HG02870 (cell line): ENCODE data around the gene GRPEL2.

Experiments used
- ATAC-seq: cut with Tn5 transposase; IDR thresholded peaks from one replicate; pipeline ENCODE4 v1.9.1; 2021; ENCODE audit warnings: mild to moderate bottlenecking, moderate library complexity; ENCODE audit not compliant: unreplicated experiment

The GRPEL2 gene

DNA sequence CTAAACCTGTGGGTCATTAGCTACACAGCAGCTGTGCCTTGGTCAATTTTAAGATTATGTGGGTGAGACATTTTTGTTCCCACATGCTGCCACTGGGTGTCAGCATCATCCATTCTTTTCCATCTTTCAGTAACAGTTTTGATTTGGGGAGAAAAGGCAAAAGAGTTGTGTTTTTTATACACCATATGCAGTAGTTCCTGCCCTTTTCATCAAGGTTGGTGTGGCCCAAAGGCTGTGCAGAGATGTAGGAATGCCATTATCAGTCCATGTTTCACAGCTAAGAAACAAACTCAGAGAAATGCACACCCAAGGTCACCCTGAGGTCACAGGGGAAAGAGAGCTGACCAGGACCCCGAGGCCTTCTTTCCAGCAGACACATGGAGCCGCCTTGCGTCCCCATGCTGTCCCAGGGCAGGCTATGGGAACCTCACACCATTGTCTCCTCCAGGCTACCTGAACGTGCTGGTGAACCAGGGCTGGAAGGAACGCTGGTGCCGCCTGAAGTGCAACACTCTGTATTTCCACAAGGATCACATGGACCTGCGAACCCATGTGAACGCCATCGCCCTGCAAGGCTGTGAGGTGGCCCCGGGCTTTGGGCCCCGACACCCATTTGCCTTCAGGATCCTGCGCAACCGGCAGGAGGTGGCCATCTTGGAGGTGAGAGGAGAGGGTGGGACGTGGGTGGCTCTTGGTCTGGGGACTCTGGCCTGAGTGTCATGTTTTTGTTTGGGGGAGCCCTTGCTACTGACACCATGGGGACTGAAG, 27.8 kb upstream of the GRPEL2 start:
- peak; percentile 70 for ATAC-seq

DNA sequence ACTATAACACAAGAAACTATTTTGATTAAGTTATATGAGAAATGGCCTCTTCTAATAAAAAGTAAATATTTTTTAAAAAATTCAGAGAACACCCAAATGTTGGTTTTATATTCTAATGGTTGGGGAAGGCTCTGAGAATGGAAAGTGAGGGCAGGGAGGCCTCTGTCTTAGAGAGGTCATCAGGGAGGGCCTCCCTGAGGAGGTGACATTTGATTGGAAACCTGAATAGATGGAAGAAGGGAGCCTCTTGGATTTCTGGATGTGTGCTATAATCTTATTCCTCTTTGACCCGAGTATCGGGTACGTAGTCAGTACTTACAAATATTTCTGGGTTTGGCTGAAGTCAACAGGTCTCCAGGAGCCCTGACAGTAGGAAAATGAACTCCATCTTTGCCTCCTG, 26.1 kb upstream of the GRPEL2 start:
- ATAC-seq, result no peak

DNA sequence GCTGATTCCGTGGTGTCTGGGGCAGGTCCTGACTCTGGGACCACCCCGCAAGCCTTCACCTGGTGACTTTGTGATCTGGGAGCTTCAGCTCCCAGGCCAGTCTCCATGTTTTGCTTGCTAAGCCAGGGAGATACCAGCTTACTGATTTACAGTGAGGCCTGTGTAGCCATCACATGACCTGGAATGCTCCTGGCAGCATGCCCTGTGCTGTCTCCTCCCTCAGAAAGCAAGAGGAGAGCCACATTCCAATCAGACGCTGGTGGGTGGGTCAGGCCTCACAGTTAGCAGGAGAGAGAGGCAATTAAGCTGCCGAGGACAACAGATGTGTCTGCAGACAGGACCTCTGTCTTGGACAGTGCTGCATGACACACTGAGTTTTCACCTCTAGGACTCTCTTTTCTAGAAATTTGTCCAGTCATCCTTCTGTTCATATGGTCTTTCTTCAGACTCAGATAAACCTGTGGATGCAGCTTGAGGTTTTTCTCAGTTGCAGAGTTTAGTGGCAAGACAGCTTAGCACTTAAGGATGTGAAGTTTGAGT, 24.4 kb upstream of the GRPEL2 start:
- ATAC-seq, result no peak

DNA sequence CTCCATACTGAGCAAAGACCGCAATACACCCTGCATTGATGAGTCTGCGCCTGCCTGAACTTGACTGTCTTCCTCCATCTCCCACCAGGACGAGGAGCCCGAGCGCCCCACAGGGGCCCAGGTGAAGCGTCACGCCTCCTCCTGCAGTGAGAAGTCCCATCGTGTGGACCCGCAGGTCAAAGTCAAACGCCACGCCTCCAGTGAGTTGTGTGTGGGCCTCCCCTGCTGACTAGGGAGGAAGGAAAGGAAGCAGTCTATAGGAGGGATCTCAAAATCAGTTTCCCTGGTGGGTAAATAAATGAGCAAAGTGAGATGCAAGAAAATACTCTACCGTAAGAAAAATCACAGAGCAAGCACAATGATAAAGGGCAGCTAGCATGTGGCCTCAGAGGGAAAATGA, 22.8 kb upstream of the GRPEL2 start:
- ATAC-seq, result no peak

DNA sequence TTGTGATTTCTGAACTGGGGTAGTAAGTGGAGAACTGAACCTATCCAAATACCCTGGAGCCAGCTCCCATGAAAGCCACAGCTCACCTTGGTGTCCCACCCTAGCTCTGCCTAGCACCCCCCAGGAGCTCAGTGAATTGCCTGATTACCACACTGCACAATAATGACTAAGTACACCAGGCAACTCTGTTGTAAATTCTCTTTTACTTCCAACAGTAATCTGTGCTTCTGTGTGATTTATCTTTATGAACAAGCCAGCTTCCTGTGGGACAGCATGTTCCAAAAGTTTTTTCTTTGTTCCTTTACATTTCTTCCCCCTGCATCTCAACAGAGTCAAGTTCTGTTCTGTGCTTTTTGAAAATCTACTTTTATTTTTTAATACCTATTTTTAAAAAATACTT, 22.1 kb upstream of the GRPEL2 start:
- ATAC-seq, result no peak

DNA sequence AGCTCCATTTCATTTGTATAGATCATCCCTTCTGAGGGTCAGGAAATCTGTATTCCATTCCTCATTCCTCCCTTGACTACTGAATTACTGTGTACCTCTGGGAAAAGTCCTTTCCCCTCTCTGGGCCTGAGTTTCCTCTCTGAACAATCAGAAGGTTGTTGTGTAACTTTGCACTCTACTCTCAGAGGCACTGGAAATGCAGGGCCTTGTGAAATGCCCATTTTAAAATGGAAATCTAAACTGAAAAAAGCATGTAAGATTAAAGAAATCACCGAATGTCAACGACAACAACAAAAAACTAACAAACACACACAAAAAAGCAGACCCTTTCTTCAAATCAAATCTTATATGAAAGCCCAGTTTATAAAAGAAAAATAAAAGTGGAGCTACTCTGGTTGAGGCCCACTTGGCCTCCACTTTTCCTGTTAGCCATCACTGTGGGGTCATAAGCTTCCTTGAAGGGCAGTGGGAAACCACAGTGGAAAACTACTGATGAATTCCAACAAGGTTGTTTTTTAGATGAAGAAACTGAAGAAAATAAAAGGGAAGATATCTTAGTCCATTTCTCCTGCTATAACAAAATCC, 21.6 kb upstream of the GRPEL2 start:
- no peak for ATAC-seq

DNA sequence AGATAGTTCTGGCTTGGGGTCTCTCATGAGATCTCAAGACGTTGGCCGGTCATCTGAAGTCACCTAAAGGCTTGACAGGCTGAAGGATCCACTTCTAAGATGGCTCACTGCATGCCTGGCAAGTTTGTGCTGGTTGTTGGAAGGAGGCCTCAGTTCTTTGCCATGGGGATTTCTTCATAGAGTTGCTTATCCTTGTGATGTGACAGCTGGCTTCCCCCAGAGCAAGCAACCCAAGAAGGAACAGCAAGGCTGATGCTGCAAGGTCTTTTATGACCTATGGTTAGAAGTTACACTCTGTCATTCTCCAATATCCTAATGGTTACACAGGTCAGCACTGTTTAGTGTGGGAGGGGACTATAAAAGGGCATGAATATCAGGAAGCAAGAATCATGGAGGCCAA, 20.7 kb upstream of the GRPEL2 start:
- ATAC-seq, result no peak

DNA sequence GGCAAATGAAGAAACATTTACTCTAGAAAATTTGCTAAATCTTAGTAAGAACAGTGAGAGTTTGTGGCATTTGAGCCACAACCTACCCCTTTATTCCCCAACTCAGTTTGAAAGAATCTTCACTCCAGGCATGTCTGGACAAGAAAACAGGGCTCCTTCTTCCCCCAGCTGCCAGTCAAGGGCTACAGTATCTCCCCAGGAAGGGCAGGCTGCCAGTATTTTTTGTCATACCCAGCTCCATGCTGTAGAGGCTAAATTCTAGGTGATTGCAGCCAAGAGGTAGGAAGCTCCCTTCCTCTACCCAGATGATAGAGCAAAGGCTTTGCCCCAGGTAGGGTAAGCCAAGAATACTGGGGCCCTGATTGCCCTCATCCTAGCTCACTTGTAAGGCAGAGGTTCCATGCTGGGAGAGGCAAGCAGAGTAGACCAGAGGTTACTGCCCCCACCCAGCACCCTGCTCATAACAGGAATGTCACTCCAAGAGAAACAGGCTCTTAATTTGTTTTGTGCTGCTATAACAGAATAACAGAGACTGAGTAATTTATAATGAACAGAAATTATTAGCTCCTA, 20.0 kb upstream of the GRPEL2 start:
- no peak for ATAC-seq

DNA sequence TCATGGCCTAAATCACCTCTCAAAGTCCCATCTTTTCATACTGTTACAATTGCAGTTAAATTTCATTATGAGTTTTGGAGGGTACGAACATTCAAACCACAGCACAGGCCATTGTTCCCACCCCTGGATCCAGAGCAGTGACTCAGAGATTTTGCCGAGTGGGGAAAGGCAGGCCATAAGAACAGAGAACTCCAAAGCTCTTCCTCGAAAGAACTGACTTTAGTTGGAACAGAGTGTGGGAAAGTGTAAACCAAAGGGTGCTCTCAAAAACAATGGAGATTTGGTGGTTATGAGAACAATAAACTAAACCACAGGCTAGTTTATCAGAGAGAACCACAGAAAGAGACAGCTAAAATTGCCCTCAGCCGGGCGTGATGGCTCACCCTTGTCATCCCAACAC, 19.4 kb upstream of the GRPEL2 start:
- no peak for ATAC-seq

DNA sequence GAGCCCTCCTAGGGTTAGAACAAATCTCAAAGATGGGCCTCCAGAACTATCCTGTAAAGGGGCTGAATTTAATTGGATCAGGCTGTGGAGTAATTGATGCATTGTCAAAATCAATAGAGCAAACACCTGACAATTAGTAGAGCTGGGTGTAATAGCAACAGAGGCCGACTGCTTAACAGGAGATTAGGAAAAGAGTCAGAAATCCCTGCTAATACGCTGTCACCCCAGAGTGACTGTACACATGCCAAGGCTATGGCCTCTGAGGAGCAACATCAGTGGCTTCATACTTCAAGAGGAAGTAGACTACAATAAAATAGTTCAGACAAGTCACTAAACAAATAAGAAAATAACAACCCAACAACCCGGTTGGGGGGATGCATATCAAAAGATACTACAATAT, 18.7 kb upstream of the GRPEL2 start:
- ATAC-seq, result no peak

DNA sequence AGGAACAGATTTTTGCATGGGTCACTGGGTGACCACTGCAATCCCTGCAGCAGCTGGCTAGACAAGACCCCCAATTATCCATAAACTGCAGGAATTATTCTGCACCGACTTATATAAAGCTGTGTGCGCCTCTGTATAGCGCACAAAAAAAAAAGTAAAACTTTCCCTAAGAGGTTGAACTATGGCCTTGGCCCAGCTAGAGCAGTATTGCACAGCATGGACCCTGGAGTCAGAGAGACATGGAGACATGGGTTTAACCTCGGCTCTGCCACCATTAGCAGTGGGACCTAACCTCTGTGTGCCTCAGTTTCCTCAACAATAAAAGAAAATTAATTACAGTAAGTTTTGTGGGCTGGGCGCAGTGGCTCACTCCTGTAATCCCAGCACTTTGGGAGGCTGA, 17.1 kb upstream of the GRPEL2 start:
- ATAC-seq, result no peak

DNA sequence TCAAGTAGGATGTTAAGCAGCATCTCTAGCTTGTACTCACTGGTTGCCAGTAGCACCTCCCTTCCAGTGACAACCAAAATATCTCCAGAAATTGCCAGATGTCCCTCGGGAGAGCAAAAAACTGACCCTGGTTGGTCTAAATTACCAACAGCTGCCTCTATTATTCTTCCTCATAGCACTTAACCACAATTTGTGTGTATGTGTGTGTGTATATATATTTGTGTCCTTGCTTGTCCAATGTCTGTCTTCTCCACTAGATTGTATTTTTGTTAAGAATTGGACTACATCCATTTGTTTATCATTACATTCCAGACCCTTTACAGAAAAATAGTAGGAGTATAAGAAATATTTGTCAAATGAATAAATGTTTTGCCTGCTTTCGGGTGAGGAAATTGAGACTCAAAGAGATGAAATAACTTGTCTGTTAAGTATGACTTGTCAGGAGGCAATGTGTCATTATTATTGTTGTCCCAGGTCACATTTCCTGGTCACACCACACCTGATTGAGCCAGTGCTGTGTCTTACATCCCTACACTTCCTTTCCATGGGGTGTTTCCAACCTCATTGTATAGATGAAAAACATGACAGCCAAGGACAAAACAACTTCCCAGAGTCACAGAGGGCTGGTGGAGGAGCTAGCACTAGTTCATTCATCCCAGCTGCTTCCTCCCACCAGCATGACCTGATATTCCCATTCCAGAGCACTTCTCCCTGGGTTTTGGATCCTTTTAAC, 11.4 kb upstream of the GRPEL2 start:
- ATAC-seq, result no peak

DNA sequence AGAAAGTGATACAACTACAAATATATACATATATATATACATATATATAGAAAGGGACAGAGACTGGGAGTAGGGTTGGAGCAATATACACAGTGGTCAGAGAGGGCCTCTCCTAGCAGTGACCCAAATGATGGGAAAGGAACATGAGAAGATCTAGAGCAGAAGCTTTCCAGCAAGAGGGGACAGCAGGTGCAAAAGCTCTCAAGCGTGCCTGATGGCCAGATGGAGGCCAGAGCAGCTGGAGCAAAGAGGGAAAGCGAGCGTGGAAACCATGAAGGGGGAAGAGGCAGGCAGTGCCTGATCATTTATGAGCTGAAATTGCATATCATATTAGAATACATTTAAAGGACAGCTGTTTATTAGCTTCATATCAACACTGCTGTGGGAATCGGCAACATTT, 7.6 kb upstream of the GRPEL2 start:
- no peak for ATAC-seq

DNA sequence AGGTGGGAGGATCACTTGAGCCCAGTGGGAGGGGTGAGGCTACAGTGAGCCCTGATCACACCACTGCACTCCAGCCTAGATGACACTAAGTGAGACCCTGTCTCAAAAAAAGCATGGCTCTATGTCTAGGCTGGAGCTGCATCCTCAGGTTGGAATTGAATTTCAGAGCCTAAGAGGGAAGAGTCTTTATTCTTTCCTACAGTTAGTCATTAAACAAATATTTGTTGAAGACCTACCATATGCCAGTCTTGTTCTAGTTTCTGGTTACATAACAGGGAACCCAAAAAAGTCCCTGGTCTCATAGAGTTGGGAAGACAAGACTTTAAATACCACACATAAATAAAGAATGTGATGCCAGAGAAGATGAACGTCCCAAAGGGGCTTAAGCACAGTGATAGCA, 6.9 kb upstream of the GRPEL2 start:
- no peak for ATAC-seq

DNA sequence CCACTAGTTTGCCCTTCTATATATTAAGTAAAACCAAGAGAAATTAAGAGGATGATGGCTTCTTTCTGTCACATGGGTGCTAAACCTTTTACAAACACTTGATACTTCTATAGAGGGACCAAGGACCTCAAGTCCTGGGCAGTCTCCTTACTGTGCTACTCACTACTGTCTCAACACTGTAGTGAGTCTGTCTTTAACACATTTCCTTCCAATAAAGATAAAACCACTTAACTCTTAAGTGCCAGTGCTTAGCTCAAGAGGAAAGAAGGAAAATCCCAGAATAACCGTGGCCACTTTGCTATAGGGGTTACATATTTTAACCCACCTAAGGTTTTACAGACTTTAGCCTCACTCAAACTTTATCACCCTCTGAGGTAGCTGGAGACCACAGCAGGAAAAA, 4.4 kb upstream of the GRPEL2 start:
- no peak for ATAC-seq

DNA sequence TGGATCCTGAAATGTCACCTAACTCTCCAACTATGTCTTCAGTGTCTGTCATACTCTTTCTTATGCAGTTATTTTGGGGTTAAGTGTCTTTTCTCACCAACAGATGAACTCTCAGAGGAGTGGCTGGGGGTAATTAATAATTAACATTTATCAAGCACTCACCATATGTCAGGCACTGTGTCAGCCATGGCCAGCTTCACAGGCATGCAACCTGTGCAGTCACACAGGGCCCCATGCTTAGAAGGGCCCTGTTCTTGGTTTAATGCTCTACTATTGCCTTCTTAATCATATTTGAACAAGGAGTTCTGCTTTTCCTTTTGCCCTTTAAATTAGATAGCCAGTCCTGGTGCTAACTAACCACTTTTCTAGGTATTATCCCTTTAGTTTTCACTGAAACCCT, 3.4 kb upstream of the GRPEL2 start:
- no peak for ATAC-seq

DNA sequence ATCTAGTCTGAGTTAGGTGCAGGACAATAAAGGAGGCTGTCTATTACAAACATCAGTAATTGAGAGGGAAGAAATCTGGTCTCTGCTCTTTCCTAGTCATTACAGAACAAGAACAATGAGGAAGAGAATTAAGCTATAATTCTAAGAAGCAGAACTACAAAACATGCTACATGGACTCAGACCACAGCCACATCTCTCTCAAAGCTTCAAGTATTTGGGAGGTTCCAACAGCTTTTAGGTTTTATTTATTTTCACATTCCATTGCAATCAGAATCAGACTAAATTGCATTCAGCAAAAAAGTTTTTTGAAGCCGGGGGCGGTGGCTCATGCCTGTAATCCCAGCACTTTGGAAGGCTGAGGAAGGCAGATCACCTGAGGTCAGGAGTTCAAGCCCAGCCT, 1.1 kb upstream of the GRPEL2 start:
- ATAC-seq, result no peak

DNA sequence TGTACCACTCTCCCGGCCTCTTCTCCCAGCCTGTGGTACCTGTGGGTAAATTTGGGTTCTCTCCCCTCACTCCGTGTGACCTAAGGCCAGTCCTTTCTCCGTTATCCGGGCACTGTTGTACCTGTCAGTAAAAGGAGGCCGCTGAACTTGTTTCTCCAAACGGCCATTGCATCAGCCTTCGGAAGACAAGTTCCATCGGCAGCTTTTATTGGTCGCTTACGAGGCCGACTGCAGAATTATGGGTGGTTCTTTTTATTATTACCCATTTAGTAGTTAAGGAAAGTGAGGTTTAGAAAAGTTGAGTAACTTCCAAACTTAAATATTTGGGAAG, 558 bp downstream of the GRPEL2 start:
- ATAC-seq, result peak; percentile 1

DNA sequence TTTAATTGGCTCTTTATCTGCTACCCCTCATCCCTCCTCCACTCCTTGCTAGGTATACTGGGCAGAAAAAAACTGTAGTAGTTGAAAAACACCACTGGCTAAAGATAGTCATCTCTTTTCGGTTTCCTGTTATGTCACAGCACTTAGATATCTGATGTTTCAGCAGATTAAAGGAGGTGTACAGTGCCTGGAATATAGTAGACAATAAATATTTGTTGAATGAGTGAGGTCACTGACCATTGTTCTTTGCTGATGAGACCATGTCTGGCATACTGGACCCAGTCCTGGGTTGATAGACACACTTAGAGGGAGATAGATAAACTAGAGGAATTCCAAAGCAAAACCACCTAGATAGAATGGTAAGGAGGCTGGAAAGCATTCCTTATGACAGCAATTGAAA, 3.2 kb downstream of the GRPEL2 start:
- no peak for ATAC-seq

DNA sequence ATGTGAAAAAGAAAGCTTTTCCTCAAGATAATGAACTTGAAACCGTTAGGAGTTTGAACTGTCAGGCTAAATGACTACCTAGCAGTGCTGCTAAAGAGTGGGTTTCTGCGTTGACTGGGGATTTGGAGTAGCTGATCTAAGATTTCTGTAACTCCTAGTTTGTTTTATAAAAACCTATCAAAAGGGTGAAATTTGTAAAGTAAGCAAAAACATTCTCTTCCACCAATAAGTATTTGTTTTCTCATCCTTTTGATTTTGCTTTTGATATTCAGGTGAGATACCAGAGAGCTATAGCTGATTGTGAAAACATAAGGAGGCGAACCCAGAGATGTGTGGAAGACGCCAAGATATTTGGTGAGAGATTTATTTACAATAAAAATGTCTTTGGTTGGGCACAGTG, 4.1 kb downstream of the GRPEL2 start:
- ATAC-seq, result no peak

DNA sequence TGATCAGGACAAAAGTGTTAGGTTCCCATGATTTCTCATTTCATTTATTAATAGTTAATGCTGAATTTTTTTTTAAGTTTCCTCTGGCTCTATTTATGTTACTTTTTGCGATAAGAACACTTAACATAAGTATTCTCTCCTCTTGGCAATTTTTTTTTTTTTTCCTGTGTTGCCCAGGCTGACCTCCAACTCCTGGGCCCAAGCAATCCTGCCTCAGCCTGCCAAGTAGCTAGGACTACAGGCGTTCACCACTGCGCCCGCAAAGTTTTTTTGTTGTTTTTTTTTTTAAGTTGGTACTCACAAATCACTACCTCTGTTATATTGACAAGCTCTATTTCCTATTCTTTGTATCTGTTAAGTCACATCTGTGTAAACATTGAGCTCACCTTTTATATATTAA, 6.9 kb downstream of the GRPEL2 start:
- no peak for ATAC-seq

DNA sequence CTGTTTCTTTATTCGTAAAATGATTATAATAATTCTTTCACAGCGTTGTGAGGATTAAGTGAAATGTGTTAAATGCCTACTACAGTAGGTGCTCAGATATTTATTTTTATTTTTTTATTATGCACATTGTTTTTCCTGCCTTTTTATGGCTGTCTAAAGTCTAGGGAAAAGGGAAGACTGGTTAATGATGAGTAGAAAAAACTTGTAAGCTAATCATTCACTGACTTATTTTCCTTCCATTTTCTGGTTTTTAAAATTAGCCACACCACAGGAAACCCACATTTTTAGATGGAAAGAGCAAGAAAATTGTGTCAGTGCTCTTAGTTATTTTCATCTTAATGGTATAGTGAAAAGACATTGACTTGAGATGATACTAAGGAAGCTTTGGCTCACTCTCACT, 8.6 kb downstream of the GRPEL2 start:
- ATAC-seq, result no peak
